Kidney (tissue), 14 donors: ENCODE results near the gene KMT2C. TPM values are rescaled to one million over a fixed set of nuclear protein-coding genes. Genes with fewer than 3 reads are reported as not detected.

ENCODE experiments used
- DNase-seq, 5 donors: peaks; one replicate each; pipeline ENCODE4 v3.0.0-alpha.2; 2013 to 2020
- FAIRE-seq: peaks from 2 replicates; lab custom pipeline; 2012; peaks lifted over from hg19 to GRCh38; lab: Jason Lieb, UNC
- H3K27ac ChIP-seq, 2 donors: one replicate each; pipeline ENCODE4 v1.7.0; 2013; ENCODE audit warnings: low read depth in 2 of 2, low read length in 2 of 2, inconsistent platforms in 1 of 2
- H3K27me3 ChIP-seq: one replicate; pipeline ENCODE4 v1.7.1; 2013; ENCODE audit warnings: low read length, inconsistent platforms; ENCODE audit not compliant: control insufficient read depth, insufficient read depth
- H3K36me3 ChIP-seq, 3 donors: one replicate each; pipeline versions ENCODE4 v1.7.0 to v1.7.1; 2013; ENCODE audit warnings: low read length in 3 of 3, control low read depth in 1 of 3, inconsistent platforms in 1 of 3; ENCODE audit not compliant: insufficient read depth in 3 of 3, control insufficient read depth in 2 of 3
- H3K4me1 ChIP-seq, 3 donors: one replicate each; pipeline versions ENCODE4 v1.7.0 to v1.7.1; 2013; ENCODE audit warnings: low read length in 3 of 3, inconsistent platforms in 1 of 3, low read depth in 1 of 3; ENCODE audit not compliant: control insufficient read depth in 2 of 3, insufficient read depth in 2 of 3
- H3K4me3 ChIP-seq, 3 donors: one replicate each; pipeline versions ENCODE4 v1.7.0 to v1.8.1; 2013; ENCODE audit warnings: low read length in 3 of 3, control low read depth in 1 of 3, inconsistent platforms in 1 of 3
- H3K9ac ChIP-seq, 3 donors: one replicate each; pipeline versions ENCODE4 v1.7.0 to v1.7.1; 2013; ENCODE audit warnings: low read length in 3 of 3, control low read depth in 1 of 3, inconsistent platforms in 1 of 3
- H3K9me3 ChIP-seq, 3 donors: one replicate each; pipeline versions ENCODE4 v1.7.0 to v1.7.1; 2013; ENCODE audit warnings: low read length in 3 of 3, control low read depth in 1 of 3, inconsistent platforms in 1 of 3; ENCODE audit not compliant: control insufficient read depth in 2 of 3, insufficient read depth in 1 of 3
- intact Hi-C: fragments of 100-400 bp; cut with DNase I; formaldehyde crosslinking; loops from one replicate; pipeline ENCODE4 v1.11.1; 2022
- polyA plus RNA-seq: library from polyadenylated mRNA; stranded (reverse); fragments of 350-450 nt; fragmentation: Illumina TruSeq; extraction: RNeasy Lipid Tissue Mini Kit (QIAGEN cat#74804); gene quantifications from one replicate; pipeline ENCODE4 v1.2.3, GENCODE V29; 2014; ENCODE audit warnings: low read depth, low replicate concordance; ENCODE audit not compliant: insufficient read depth
- total RNA-seq: library from RNA; stranded (reverse); fragmentation: NEBNext Ultra II Directional; extraction: Animal tissue kit (Norgen Biotek cat#: 25700); gene quantifications from one replicate; pipeline ENCODE4 v1.2.1, GENCODE V29; 2021
- TF ChIP-seq, protein P1 (sequence below): IDR thresholded peaks from 3 replicates; pipeline ENCODE4 v1.5.1; 2012; ENCODE audit warnings: mild to moderate bottlenecking, moderate library complexity, borderline replicate concordance; ENCODE audit not compliant: insufficient read depth; ENCODE audit errors: extremely low read depth
- donor health status: control.
- donor health status: control.
- donor health status: control.
- donor health status: control.
- donor health status: control.
- donor health status: DM: yes; HTN: yes; CAD: no.
- donor health status: Normal renal cell carcinoma (clear cell type).

Gene KMT2C
- total and polyA plus RNA-seq, 2 donors from 2014 or later, result 4.8 to 102 TPM

DNA sequence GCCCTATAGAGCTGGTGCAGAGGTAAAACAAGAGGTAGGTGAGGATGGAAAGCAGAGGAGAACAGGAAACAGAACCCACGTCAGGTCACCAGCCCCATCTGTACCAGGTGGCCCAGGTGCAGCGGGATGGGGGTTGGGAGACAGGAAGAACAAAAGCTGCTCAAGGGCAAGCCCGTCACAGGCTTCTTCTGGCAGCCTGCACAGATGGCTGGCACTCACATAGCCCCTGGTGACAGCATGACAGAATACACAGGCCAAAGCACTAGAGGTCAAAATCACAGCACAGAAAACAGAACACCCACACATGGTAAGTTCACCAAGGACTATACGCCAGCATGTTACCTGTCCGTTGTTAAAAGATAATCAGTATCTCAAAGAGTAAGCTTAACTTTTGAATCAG is 283.5 kb downstream of the KMT2C start:
- H3K27ac ChIP-seq, result no peak overlapping the region
- H3K27me3 ChIP-seq, result no peaks in the 10 kb centered on the region
- TF ChIP-seq, protein P1, sequence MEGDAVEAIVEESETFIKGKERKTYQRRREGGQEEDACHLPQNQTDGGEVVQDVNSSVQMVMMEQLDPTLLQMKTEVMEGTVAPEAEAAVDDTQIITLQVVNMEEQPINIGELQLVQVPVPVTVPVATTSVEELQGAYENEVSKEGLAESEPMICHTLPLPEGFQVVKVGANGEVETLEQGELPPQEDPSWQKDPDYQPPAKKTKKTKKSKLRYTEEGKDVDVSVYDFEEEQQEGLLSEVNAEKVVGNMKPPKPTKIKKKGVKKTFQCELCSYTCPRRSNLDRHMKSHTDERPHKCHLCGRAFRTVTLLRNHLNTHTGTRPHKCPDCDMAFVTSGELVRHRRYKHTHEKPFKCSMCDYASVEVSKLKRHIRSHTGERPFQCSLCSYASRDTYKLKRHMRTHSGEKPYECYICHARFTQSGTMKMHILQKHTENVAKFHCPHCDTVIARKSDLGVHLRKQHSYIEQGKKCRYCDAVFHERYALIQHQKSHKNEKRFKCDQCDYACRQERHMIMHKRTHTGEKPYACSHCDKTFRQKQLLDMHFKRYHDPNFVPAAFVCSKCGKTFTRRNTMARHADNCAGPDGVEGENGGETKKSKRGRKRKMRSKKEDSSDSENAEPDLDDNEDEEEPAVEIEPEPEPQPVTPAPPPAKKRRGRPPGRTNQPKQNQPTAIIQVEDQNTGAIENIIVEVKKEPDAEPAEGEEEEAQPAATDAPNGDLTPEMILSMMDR, result no peak
- no peak overlapping the region for H3K9ac ChIP-seq
- H3K36me3 ChIP-seq, result peaks cover 12 to 72% (median 53%) of the 10 kb centered on the region in 3 donors
- intact Hi-C loops, result no loop called here
- no peaks in the 10 kb centered on the region for H3K9me3 ChIP-seq
- DNase-seq (no peak), FAIRE-seq (no peak)
- H3K4me1 ChIP-seq, result no peaks in the 10 kb centered on the region
- H3K4me3 ChIP-seq, result no peak overlapping the region

DNA sequence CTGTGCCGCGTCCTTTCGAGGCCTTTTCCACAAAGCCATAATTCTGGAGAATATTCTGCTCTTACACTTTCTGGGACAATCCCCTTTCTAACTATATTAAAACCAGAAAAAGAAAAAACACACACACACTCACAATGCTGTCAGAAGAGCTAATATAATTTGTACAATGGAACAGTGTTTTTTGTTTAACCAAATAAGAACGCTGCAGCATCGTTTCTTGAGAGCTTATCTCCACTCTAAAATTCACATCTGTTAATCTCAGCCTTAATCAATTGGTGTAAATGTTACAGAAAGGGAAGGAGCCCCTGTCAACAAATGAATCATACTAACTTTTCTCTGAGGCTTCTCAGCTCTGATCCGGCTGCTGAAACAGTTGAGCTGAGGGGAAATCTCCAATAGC is 286.4 kb downstream of the KMT2C start:
- H3K27ac ChIP-seq, result no peak overlapping the region
- no peak for DNase-seq
- H3K4me1 ChIP-seq, result peaks cover 0 to 5% (median 0%) of the 10 kb centered on the region in 3 donors
- intact Hi-C loops, result no loop called here
- H3K27me3 ChIP-seq, result no peaks in the 10 kb centered on the region
- no peak for FAIRE-seq
- H3K4me3 ChIP-seq, result no peak overlapping the region
- H3K9ac ChIP-seq, result no peak overlapping the region
- H3K36me3 ChIP-seq, result peaks cover 17 to 69% (median 53%) of the 10 kb centered on the region in 3 donors
- H3K9me3 ChIP-seq, result no peaks in the 10 kb centered on the region
- TF ChIP-seq, protein P1, result no peak

DNA sequence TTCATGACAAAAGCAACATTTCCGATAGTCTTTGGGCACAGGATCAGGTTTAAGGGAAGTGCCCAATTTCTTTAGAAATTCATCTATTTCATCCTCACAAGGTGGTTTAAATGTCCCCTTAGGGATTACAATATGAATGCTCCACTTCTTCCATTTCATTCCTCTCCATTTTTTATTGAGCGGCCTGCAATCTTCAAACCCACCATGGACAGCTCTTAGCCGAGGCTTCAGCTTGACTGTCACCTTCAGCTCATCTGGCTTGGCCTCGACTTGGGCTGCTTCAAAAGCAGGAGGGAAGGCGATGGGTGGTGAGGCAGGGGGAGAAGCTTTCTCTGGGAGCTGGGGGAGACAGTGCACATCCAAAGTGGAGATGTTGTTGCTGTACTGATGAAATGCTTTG is 287.1 kb downstream of the KMT2C start:
- peaks cover 15 to 69% (median 54%) of the 10 kb centered on the region in 3 donors for H3K36me3 ChIP-seq
- DNase-seq, result no peak

More for the DNA sequence above, 287.1 kb downstream of the KMT2C start:
- Histone ChIP-seq H3K4me3 (no peak overlapping the region), H3K27ac (no peak overlapping the region), H3K9me3 (no peaks in the 10 kb centered on the region), H3K4me1 (peaks cover 0 to 5% (median 0%) of the 10 kb centered on the region in 3 donors), H3K27me3 (no peaks in the 10 kb centered on the region), H3K9ac (no peak overlapping the region)
- no peak for FAIRE-seq
- TF ChIP-seq, protein P1, result no peak
- intact Hi-C loops, result no loop called here
